Fibroblast of skin of abdomen (primary cell): ENCODE results near the gene LRRN4.

Source experiments
- DNase-seq: peaks from one replicate; pipeline ENCODE4 v3.0.0-alpha.2; 2013

The LRRN4 gene

GRCh38 chr20:6030453-6031080 lies 23.3 kb downstream of the LRRN4 start:
- no peak for DNase-seq

- no peak for DNase-seq
Measured at GRCh38 chr20:6029538-6029937, 24.3 kb downstream of the LRRN4 start.

GRCh38 chr20:6028818-6029217 lies 25.0 kb downstream of the LRRN4 start:
- no peak for DNase-seq

GRCh38 chr20:6026051-6026450 lies 27.8 kb downstream of the LRRN4 start:
- DNase-seq = peak; percentile 40

- no peak for DNase-seq
Measured at GRCh38 chr20:6024768-6025167, 29.1 kb downstream of the LRRN4 start.

GRCh38 chr20:6017880-6018279 lies 36.0 kb downstream of the LRRN4 start:
- no peak for DNase-seq

GRCh38 chr20:6017467-6017866 lies 36.4 kb downstream of the LRRN4 start:
- DNase-seq = no peak

GRCh38 chr20:6014957-6015356 lies 38.9 kb downstream of the LRRN4 start:
- DNase-seq = no peak

GRCh38 chr20:6014017-6014416 lies 39.8 kb downstream of the LRRN4 start:
- no peak for DNase-seq

GRCh38 chr20:6012179-6012578 lies 41.7 kb downstream of the LRRN4 start:
- no peak for DNase-seq

- peak; percentile 77 for DNase-seq
Measured at GRCh38 chr20:6008254-6008653, 45.6 kb downstream of the LRRN4 start.

- DNase-seq = no peak
Measured at GRCh38 chr20:6007529-6008103, 46.2 kb downstream of the LRRN4 start.

GRCh38 chr20:6007094-6007528 lies 46.7 kb downstream of the LRRN4 start:
- DNase-seq = no peak

- DNase-seq = no peak
Measured at GRCh38 chr20:6006603-6006949, 47.3 kb downstream of the LRRN4 start.

- DNase-seq = no peak
Measured at GRCh38 chr20:6000871-6001270, 53.0 kb downstream of the LRRN4 start.

- DNase-seq = no peak
Measured at GRCh38 chr20:5999783-6000182, 54.1 kb downstream of the LRRN4 start.

- no peak for DNase-seq
Measured at GRCh38 chr20:5996765-5997164, 57.1 kb downstream of the LRRN4 start.

- no peak for DNase-seq
Measured at GRCh38 chr20:5991623-5992441, 62.0 kb downstream of the LRRN4 start.

GRCh38 chr20:5990946-5991345 lies 62.9 kb downstream of the LRRN4 start:
- DNase-seq = no peak
